H1 (cell line): Measurements from ENCODE around the gene HOXA6. TPM values are rescaled to one million over a fixed set of nuclear protein-coding genes. Genes with fewer than 3 reads are reported as not detected.

Experiments
- KDM5A ChIP-seq: fragments of 200-600 bp; IDR thresholded peaks from 2 replicates; pipeline ENCODE4 v1.7.1; 2012; ENCODE audit warnings: mild to moderate bottlenecking, low read length, inconsistent platforms, mixed read lengths
- RFX5 ChIP-seq: IDR thresholded peaks from 2 replicates; pipeline ENCODE4 v1.6.1; 2011; ENCODE audit warnings: low read depth, low read length, improper control_type of control experiment, borderline replicate concordance
- SRF ChIP-seq: IDR thresholded peaks from 2 replicates; pipeline ENCODE4 v1.6.1; 2011; ENCODE audit warnings: mild to moderate bottlenecking, low read depth, low read length, moderate library complexity
- TAF1 ChIP-seq: IDR thresholded peaks from 2 replicates; pipeline ENCODE4 v1.6.1; 2011; ENCODE audit warnings: mild to moderate bottlenecking, low read depth, low read length
- YY1 ChIP-seq: IDR thresholded peaks from 2 replicates; pipeline ENCODE4 v1.6.1; 2011; ENCODE audit warnings: low read depth, mild to moderate bottlenecking, low read length
- polyA plus RNA-seq, 7 experiments: library from polyadenylated mRNA; depleted of rRNA in 3 of 7; stranded (reverse) in 5 of 7; unstranded in 2 of 7; fragments of >200 nt in 5 of 7; fragments of 200-250 nt in 2 of 7; gene quantifications; 1 replicate in 5 of 7; 2 replicates in 1 of 7; 4 replicates in 1 of 7; pipeline versions ENCODE4 v1.2.1 to v1.2.3, GENCODE V29; 2011 to 2013; ENCODE audit warnings: missing spikeins in 2 of 7, mixed read lengths in 2 of 7
- total RNA-seq: library from RNA; stranded (reverse); fragmentation: NEBNext Ultra II Directional; extraction: Animal tissue kit (Norgen Biotek cat#: 25700); gene quantifications from 2 replicates; pipeline ENCODE4 v1.2.1, GENCODE V29; 2021

HOXA6 gene
- total and polyA plus RNA-seq, 2 of the 8 experiments (the other 6 are each of a cell fraction or from before 2014, with no cell fraction given) = not detected

DNA sequence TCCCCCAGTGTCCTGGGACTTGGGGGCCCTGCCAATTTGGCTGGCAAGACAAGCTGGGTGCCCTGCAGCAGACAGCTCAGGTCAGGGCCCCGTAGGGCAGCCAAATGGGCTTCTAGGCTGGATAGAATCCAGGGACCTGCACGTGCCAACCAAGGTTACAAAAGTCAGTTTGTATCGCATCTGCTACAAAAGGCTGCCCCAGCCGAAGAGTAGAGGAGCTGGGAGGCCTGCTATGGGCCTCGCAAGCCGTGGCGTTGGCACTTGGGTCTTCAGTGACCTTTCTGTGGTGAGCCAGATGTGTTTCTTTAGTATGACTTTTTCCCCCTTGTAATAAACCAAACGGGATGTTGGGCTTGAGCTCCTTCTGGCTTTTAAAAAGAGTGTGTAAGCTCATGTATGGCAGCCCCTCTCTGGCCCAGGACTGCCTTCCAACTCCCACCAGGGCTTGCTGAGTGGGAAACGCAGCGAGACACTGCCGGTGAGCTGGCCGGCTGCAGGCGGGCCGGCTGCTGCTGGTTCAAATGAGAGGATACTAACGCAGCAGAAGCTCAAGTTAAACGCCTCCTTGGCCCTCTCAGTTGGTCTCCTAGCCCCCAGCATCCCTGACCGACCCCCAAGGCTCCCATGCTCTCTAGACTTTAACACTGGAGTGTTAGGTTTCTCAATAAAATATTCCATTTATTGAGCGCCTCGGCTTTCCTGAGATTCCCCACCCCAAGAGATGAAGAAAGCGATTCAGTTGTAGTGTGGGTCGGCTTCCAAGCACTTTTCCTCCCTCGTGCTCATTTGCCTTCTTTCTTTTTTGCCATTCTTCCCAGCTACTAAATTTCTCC, 29.6 kb upstream of the HOXA6 start (continued):
- TF ChIP-seq SRF (no peak), TAF1 (no peak), RFX5 (no peak), KDM5A (no peak), YY1 (no peak)
